K562 (cell line): ENCODE measurements around the gene STIM1. TPM values are rescaled to one million over a fixed set of nuclear protein-coding genes. Genes with fewer than 3 reads are reported as not detected.

ENCODE experiments used
- AFF1 ChIP-seq, 2 experiments: fragments of 450-650 bp; IDR thresholded peaks; 2 replicates each; pipeline ENCODE4 v1.6.1; 2018; ENCODE audit warnings: mild to moderate bottlenecking in 2 of 2, low read depth in 1 of 2; ENCODE audit not compliant: partially characterized antibody in 2 of 2
- BCOR ChIP-seq: fragments of 450-650 bp; IDR thresholded peaks from 2 replicates; pipeline ENCODE4 v1.6.1; 2016
- DACH1 ChIP-seq: fragments of 450-650 bp; IDR thresholded peaks from 2 replicates; pipeline ENCODE4 v1.6.1; 2018; ENCODE audit not compliant: partially characterized antibody
- E2F3 ChIP-seq: fragments of 250-450 bp; sonication (Bioruptor Pico); IDR thresholded peaks from 2 replicates; pipeline ENCODE4 v1.4.0; 2020; ENCODE audit warnings: mild to moderate bottlenecking
- ETV5 ChIP-seq: sonication (generic); formaldehyde crosslinking; IDR thresholded peaks from 2 replicates; pipeline ENCODE4 v1.4.0; 2020; ENCODE audit warnings: low read depth, mild to moderate bottlenecking, missing genetic modification reagents
- KAT8 ChIP-seq: fragments of 450-650 bp; IDR thresholded peaks from 2 replicates; pipeline ENCODE4 v1.6.1; 2016; ENCODE audit warnings: low read depth, mild to moderate bottlenecking
- LEF1 ChIP-seq: fragments of 450-650 bp; IDR thresholded peaks from 2 replicates; pipeline ENCODE4 v1.6.1; 2016; ENCODE audit warnings: mild to moderate bottlenecking
- MEF2D ChIP-seq: conservative IDR thresholded peaks from 2 replicates; pipeline ENCODE4 v1.6.1; 2016; ENCODE audit warnings: low read depth, missing genetic modification characterization, missing compliant biosample characterization
- MITF ChIP-seq: IDR thresholded peaks from 2 replicates; pipeline ENCODE4 v1.6.1; 2014; ENCODE audit warnings: antibody characterized with exemption
- MLLT1 ChIP-seq, 2 experiments: fragments of 450-650 bp; IDR thresholded peaks; 2 replicates each; pipeline ENCODE4 v1.6.1; 2016
- MYC ChIP-seq, 2 experiments: fragments of 250-450 bp in 1 of 2; sonication (Bioruptor Pico) in 1 of 2; IDR thresholded peaks; 2 replicates each; pipeline versions ENCODE4 v1.5.1 to v1.6.1; 2012 to 2021; ENCODE audit warnings: low read depth in 2 of 2, borderline replicate concordance in 1 of 2, improper control_type of control experiment in 1 of 2, low read length in 1 of 2, mild to moderate bottlenecking in 1 of 2, moderate library complexity in 1 of 2
- OTX1 ChIP-seq: fragments of 450-650 bp; formaldehyde crosslinking; IDR thresholded peaks from 2 replicates; pipeline ENCODE4 v1.4.0; 2022; ENCODE audit warnings: mild to moderate bottlenecking
- PYGO2 ChIP-seq: fragments of 450-650 bp; IDR thresholded peaks from 2 replicates; pipeline ENCODE4 v1.6.1; 2016; ENCODE audit warnings: mild to moderate bottlenecking, missing genetic modification characterization, moderate library complexity, missing compliant biosample characterization
- RB1 ChIP-seq: fragments of 450-650 bp; IDR thresholded peaks from 2 replicates; pipeline ENCODE4 v1.6.1; 2017; ENCODE audit warnings: low read depth, mild to moderate bottlenecking
- RBM25 ChIP-seq: fragments of 200-400 bp; formaldehyde crosslinking; IDR thresholded peaks from 2 replicates; pipeline ENCODE4 v1.6.1; 2018; ENCODE audit warnings: low read length, low read depth, moderate library complexity; ENCODE audit not compliant: severe bottlenecking
- SP2 ChIP-seq: IDR thresholded peaks from 2 replicates; pipeline ENCODE4 v1.6.1; 2011; ENCODE audit warnings: mild to moderate bottlenecking, low read depth, low read length, moderate library complexity; ENCODE audit not compliant: poor library complexity, severe bottlenecking; ENCODE audit errors: extremely low read depth
- TAL1 ChIP-seq: fragments of 450-650 bp; IDR thresholded peaks from 2 replicates; pipeline ENCODE4 v1.6.1; 2016; ENCODE audit warnings: mild to moderate bottlenecking
- THRB ChIP-seq: fragments of 450-650 bp; formaldehyde crosslinking; conservative IDR thresholded peaks from 2 replicates; pipeline ENCODE4 v1.4.0; 2022; ENCODE audit warnings: mild to moderate bottlenecking, missing genetic modification characterization
- ZC3H8 ChIP-seq: fragments of 450-650 bp; IDR thresholded peaks from 2 replicates; pipeline ENCODE4 v1.6.1; 2017
- polyA plus RNA-seq, 8 experiments: library from polyadenylated mRNA; depleted of rRNA in 4 of 8; stranded (reverse) in 5 of 8; unstranded in 3 of 8; fragments of >200 nt; fragmentation: Nextera tagmentation in 2 of 8; fragmentation: Illumina TruSeq in 1 of 8; extraction: Ambion mirVana in 2 of 8; extraction: Trizol in 1 of 8; gene quantifications; 2 replicates each; pipeline versions ENCODE4 v1.2.1 to v1.2.3, GENCODE V29; 2011 to 2014; ENCODE audit warnings: inconsistent platforms in 1 of 8, missing spikeins in 1 of 8
- total RNA-seq, 7 experiments: library from RNA; depleted of rRNA in 6 of 7; stranded (reverse); fragments of >200 nt in 6 of 7; fragmentation: Illumina TruSeq in 2 of 7; extraction: Trizol in 2 of 7; gene quantifications; 2 replicates each; pipeline versions ENCODE4 v1.2.1 to v1.2.3, GENCODE V29; 2011 to 2021; ENCODE audit warnings: low replicate concordance in 1 of 7

Gene STIM1
- total and polyA plus RNA-seq, 9 of the 15 experiments (the other 6 are each of a cell fraction or from before 2014, with no cell fraction given) = 7.7 to 50.5 (median 22.5) TPM

- TF ChIP-seq MEF2D (tag) = 0 out of 2 replicates have a peak, but pooled peaks have one; percentile 17
- no peak for TF ChIP-seq E2F3 (CRISPR knock-in tag)
- TF ChIP-seq MITF = peak; percentile 52; the same call in 1 of the 2 replicates
- TF ChIP-seq MYC (IDR thresholded peaks at IDR 0.05; ENCODE audit: low read depth, low read length) = peak; percentile 48; the same call in 1 of the 2 replicates
- TF ChIP-seq MYC (CRISPR knock-in tag; IDR thresholded peaks at IDR 0.05; ENCODE audit: borderline replicate concordance, low read depth) = no peak
- TF ChIP-seq BCOR = no peak
- TF ChIP-seq SP2 = no peak
- no peak for TF ChIP-seq THRB (CRISPR knock-in tag)
- TF ChIP-seq PYGO2 (tag) = no peak
- 0 out of 4 replicates have a peak, but pooled peaks of 1 of the 2 experiments have one; percentile 56 for TF ChIP-seq MLLT1 (IDR thresholded peaks at IDR 0.05)
- peak in 1 of 2 experiments; percentile 65 for TF ChIP-seq AFF1 (IDR thresholded peaks at IDR 0.05; ENCODE audit: low read depth in 1 of 2, partially characterized antibody in 2 of 2)
- TF ChIP-seq RBM25 = peak; percentile 27
- peak; percentile 24; the same call in 1 of the 2 replicates for TF ChIP-seq RB1
- no peak for TF ChIP-seq TAL1
- no peak for TF ChIP-seq KAT8
- no peak for TF ChIP-seq ETV5 (CRISPR knock-in tag)
- TF ChIP-seq DACH1 = peak; percentile 65
- TF ChIP-seq LEF1 = peak; percentile 97
- TF ChIP-seq OTX1 = no peak
- no peak for TF ChIP-seq ZC3H8
These were observed 138.7 kb downstream of the STIM1 start (continued) for GRCh38 chr11:3994030-3994640.
